SW 1271 (cell line): ENCODE measurements around the gene PHF19.

ENCODE experiments used
- DNase-seq, 2 experiments: peaks; one replicate each; lab custom pipeline; 2025; lab: John Stamatoyannopoulos, UW

The PHF19 gene

DNA sequence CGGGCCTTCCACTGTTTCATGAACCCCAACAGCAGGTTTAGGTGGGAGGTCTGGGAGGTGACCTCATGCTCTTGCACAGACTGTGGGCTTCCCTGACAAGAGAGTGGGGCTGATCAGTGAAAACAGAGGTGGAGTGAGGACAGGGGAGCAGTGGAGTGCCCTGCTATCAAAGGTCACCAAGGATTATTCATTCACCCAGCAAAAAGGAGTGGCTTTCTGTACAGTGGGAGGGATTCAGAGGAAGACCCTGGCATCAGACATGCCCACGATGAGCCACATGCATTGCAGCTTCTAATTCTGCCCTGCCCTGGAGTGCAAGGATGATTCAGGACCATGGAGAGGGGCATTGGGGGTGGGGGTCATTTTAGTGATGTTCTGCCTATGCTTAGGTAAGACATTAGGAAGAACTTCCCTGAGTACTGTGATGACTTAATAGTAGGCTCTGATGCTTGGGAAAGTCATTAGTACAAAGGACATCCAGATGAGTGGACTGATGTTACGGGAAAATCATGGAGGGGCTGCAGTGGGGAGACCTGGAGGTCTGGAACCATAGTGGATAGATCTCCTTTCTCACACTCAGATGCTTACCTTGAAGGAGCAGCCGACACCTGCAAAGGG is 36.8 kb upstream of the PHF19 start:
- no peak for DNase-seq

DNA sequence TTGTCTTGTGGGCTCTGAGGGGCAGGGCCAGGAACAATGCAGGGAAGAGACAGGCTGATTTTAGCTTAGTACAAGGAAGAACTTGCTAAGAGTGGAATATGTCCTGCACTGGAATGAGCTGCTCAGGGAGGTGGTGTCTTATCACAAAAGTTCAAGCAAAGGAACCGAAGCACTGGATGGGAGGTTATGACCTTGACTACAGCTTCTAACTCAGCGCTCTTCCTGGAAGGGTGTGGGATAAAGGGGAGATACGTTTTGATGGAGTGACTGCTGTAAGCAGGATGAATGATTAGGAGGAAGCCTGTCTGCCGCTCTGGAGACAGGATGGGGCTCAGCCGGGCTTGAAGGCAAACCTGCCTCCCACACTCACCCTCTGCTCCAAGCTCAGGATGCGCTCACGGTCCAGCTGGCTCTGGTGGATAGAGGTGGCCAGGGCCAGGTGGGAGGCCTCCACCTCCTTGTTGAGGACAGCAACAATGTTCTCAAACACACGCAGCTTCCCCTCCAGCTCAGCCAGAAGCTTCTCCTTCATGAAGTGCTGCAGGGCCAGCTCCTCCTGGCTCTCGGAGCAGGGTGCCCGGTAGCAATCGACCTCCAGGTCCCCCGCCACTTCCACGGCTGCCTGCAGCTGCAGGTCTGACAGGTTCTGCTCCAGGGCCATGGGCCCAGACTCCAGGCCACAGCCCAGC is 36.1 kb upstream of the PHF19 start:
- DNase-seq, result no peak

DNA sequence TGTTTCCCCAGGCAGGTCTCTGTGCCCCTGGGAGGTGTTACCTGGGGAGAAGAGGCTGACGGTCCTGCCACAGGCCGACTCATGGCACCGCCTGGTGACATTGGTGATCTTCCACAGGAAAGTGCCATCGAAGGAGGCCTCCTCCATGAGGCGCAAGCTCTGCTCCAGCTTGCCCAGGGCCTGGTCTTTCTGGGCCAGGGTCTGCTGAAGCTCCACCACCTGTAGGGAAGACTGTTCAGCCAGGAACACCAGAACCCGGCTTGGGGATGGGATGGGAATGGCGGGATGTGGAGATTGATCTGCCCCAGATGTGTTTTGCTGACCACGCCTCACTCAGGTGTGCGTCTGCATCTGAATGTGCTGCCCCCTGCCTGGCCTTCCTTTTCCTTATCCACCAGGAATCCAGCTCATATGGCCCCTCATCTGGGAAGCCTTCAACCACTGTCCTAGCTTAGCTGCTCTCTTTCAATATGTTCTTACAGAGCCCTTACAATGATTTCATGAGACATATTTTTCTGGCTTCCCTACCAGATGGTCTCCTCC is 34.4 kb upstream of the PHF19 start:
- DNase-seq, result no peak

DNA sequence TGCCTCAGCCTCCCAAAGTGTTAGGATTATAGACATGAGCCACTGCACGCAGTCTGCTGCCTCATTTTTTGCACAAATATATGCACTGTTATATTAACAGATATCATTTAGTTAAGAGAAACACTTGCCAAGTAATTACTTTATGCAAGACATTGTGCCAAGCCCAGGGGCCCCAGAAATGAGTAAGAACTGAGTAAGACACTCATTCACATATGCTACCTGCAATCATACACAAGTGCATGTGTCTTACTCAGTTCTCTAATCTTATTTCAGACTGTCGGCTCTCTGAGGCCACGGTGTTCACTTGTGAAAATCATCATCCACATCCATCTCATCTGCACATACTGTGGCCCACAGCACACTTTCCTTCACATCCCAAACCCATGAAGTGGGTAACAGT is 33.7 kb upstream of the PHF19 start:
- DNase-seq, result no peak

DNA sequence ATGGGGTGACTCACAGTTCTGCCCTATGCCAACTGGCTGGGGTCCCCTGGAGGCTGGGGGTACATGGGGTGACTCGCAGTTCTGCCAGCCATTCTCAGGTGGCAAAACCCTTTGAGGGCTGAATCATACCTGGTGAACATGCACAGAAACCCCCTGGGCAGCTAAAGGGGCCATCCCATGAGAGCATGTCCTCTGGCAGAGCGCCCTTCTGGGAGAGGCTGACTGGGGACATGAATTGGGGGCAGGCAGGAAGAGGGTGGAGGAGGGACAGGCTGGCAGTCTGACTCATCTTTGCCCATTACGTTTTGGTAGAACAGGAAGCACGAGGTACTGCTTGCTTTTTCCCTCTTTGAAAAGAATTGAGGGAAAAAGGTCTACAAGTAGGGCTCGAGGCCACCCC is 32.9 kb upstream of the PHF19 start:
- no peak for DNase-seq

DNA sequence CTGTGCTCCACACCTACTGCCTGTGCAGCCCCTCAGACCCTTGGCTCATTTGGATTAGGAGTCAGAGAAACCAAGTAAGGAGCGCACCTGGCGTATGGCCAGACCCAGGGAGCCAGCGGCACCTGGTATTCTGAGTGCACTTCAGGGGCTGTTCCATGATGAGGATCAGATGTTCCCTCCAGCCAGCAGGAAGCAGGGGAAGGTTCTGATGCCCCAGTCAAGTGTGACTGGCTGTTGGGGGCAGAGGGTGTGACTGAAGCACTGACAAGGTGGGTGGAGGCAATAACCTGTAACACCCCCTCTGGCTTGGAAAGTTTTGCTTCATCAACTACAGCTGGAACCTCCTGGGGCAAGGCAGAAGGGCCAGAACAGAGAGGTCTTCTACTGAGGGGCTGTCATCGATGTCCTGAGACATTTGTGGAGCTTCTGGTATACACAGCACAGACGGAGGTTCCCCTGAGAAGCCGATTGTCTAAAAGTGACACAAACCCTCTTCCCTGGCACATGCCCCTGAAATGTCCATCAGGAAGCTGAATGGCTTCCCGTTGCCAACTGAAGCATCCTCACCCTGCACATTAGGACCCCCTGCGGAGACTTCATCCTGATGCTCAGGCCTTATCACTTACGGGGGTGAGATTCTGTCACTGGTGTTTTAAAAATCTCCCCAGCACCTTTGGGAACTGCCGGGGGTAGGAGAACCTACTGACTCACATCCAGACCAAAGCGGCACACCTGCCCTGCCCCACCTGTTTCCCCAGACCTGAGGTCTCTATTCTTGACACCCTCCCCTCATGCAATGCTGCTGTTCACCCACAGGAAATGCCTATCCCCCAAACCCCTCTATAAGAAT is 28.6 kb upstream of the PHF19 start:
- no peak for DNase-seq

DNA sequence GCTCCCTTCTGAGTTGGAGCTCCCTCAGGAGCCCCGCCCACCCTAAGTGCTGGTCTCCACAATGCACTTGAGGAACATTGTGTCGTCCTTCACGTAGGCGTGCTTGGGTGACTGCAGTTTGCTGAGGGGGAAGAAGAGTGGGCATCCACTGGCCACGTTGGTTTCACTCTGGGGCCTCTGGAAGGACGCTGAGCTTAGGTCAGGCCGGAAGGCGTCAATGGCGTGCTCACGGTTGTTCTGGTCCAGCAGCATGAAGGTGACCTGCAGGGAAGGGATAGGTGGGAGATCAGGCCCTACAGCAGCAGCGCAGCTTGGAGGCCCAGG is 28.0 kb upstream of the PHF19 start:
- DNase-seq, result no peak

DNA sequence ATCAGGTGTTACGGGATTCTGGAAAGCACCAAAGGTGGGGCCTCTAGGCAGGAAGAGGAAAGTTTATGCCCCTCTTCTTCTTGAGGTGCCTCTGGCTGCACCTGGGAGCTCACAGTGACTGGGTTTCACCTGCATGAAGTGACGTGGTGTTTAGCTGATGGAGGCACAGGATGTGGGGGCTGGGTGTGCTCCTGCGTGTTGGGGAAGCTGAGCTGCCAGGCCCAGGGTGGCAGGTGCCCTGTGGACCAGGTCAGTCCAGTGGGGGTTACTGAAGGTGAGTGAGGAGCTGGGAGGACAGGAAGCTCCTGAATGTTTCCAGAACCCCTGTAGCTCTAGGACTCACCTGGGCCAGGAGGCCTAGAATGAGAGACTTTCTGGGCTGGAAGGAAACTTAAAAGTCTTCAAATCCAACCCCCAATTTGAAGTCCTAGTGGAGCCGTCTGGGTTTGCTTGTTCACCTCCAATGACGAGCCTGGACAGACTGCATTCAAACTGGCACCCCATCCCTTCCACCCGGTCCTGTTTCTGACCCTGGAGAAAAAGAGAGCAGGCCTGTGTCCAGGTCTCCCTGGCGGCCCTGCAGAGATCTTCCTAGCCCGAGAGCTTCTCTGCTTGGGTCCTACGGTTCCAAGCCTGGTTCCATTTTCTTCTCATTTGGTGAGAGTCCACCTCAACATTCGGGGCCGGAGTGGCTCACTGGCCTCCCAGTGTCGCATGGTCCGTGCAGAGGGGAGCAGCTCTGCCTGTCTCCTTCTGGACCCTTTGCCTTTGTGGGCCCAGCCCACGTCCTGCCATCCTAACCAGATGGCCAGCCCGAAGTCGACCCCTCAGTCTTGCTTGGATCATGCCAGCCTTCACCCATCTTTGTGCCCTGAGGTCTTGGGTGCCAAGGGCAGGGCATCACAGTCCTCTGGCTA is 27.3 kb upstream of the PHF19 start:
- DNase-seq, result no peak

DNA sequence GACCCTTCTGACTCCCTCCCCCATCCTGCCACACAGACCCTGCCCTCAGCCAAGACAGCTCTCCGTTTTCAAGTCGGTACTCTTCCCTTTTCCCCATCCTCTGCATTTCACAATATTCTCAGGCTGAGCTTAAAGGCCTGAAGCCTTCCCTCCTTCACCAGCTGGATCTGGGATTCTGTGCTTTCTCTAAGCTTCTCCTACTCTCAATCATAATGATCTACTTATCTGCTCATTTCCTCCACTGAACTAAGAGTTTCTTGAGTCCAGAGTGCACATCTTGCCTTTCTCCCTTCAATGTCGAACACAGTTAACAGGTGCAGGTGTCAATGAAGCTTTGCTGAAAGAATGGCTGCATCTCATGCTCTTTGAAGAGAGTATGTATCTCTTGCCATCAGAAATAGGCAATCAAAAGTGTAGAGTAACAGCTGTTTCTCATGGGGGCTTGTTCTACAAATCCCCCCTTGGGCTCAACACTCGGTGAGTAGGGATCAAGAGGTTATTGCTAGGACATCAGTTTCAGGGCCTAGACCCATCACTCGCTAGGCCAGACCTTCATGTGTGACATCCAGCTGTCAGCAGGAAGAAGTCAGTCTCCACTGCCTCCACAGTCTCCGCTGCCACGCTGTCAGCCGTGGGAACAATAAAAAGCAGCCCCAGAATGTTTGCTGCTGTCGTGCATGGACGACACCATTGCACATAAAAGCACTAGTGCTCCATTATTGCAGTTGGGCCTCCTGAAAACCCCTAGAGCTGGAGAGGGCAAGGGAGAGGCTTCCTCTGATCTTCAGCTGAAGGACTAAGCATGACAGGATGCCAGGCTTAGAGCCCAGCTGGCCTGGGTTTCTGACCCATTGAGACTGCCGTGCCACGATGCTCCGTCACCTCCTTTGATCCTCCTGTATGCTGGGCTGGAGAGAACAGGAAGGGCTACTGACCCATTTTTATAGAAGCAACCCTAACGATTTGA is 25.9 kb upstream of the PHF19 start:
- no peak for DNase-seq

DNA sequence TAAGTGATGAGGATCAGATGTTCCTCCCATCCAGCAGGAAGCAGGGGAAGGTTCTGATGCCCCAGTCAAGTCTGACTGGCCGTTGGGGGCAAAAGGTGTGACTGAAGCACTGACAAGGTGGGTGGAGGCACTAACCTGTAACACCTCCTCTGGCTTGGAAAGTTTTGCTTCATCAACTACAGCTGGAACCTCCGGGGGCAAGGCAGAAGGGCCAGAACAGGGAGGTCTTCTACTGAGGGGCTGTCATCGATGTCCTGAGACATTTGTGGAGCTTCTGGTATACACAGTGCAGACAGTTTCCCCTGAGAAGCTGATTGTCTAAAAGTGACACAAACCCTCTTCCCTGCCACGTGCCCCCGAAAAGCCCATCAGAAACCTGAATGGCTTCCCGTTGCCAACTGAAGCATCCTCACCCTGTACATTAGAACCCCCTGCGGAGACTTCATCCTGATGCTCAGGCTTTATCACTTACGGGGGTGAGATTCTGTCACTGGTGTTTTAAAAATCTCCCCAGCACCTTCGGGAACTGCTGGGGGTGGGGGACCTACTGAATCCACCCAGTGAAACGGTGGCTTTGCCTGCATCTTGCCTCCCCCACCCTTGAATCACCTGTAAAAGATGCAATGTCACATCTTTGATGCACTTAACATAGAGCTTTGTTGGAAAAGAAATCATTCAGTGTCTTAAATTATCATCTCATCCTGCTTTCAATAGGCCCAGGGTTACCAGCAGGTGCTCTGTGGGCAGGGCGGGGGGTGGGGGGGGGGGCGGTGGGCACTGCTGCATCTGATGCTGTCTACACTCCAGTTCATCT is 25.0 kb upstream of the PHF19 start:
- DNase-seq, result no peak

DNA sequence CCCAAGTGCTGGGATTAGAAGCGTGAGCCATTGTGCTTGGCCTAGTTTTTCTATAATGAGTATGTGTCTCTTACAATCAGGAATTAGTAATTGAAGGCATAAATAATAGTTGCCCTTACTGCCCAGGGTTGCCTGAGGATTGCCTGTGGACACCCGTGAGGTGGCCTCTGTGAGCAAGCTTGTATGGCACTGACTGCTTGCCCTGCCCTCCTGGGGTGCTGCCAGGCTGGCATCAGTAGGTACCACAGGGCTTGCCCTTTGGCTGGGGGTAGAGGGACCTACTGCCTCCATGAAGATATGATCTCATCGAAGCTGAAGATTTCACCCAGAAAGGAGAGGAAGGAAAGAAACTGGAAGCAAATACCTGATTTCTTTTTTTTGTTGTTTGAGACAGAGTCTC is 23.8 kb upstream of the PHF19 start:
- DNase-seq, result no peak

DNA sequence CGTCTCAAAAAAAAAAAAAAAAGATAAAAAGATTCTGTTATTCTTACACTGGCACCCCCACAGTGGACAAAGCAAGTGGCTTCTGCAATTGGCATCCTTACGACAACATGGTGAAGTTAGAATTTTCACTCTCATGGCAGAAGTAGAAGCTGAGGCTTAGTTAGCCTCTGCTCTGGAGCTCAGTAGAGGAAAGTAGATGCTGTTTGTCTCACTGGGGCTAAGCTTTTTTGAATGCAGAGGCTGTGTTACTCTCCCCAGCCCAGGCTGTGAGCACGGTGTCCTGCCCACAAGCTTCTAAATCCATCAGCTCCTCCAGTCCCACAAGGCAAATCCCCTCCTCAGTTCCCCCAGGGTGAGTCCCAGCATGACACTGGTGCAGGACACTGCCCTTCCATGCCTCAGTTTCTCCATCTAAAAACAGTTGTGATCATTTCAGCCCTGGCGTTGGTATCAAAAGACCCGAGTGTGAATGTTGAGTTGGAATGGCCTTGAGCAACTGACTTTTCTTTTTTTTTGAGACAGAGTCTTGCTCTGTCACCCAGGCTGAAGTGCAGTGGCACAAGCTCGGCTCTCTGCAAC is 22.6 kb upstream of the PHF19 start:
- DNase-seq, result no peak

DNA sequence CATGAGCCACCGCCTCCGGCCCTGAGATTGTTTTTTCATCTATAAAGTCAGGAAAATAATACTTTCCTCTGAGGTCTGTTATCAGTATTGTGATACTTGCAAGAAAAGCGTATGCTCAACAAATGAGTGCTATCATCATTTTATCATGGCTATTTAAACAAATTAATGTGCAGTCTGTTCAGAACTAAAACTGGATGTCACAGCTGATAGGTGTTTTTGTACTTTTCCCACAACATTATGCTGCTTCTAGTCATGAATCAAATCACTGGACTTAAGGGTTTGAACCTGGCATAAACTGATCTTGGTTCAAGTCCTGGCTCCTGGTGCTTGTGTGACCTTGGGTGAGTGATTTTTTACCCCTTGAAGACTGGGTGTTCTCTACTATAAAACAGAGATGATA is 21.4 kb upstream of the PHF19 start:
- no peak for DNase-seq

DNA sequence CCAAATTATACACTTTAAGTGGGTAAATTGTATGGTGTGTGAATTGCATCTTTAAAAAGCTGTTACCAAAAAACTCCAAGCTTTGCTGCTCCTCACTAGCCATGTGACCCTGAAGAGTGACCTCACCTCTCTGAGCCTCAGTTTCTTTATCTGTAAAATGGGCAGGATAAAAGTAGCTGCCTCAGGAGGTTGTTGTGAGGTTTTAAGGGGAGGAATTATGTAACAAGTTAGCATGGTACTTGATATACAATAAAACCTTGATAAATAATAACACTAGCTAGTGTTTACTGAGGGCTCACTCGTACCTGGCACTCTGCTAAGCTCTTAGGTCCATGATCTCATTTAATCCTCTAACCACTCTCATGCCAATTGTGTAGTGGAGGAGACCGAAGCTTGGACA is 19.0 kb upstream of the PHF19 start:
- DNase-seq, result no peak

DNA sequence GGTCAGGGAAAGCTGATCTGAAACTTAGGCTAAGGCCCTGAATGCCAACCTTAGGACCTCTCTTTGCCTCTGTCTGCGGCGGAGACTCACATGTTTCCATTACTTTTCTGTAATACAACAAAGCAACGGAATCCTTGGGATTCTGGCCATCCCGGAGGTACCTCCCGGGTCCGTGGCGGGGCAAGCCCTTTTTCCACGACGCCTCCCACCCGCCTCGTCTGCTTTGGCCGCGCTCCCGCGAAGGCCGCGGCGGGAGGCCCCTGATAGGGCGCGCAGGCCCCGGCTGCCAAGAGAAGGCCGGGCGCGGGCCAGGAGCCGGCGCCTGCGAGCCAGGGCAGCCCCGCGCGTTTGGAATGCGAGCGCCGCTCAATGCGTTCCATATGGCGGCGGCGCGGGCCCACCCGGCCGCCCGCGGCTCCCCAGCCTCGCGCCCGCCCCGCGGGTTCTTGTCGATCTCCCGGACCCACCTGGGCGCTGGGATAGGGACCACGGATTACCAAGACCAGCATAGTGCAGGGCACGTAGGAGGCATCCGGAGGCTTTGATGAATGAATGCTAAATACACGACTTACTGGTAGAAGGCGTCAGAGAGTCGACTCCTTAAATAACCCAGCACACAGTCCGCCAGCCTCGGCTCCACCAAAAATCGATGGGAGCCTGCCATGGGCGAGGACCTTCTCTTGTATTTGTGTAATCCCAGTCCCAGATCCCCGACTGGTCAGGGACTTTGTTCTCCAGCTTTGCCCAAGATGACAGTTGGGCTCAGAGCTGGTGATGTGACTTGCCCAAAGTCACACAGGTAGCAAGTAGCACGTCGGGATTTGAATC is 17.5 kb upstream of the PHF19 start:
- DNase-seq, result no peak

DNA sequence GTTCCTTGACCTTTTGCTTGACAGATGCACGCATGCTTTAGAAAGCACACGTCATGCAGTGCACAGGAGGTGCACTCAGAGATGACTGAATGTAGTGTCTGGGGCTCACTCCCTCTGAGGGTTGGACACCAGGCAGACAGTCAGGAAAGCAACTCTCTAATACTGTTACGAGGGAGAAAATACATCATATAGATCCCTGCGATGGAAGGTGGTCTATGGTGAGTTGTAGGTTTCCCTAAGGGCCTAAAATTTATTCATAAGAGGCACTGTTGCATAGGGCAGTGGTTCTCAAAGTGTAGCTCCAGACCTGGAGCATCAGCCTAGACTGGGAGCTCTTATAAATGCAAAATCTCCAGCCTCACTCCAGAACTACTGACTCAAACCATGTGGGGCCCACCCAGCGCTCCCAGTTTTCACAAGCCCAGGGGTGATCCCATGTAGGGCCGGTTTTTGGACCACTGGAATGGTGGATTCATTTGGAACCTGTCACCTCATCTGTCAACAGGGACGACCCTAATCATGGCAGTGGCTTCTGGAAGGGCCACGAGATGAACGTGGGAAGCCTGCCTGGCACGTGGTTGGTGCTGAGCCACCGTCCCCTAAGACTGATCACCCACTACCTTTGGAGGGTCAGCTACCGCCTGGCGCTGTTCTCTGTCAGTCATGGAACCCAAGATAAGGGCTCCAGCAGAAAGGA is 16.8 kb upstream of the PHF19 start:
- DNase-seq, result no peak

DNA sequence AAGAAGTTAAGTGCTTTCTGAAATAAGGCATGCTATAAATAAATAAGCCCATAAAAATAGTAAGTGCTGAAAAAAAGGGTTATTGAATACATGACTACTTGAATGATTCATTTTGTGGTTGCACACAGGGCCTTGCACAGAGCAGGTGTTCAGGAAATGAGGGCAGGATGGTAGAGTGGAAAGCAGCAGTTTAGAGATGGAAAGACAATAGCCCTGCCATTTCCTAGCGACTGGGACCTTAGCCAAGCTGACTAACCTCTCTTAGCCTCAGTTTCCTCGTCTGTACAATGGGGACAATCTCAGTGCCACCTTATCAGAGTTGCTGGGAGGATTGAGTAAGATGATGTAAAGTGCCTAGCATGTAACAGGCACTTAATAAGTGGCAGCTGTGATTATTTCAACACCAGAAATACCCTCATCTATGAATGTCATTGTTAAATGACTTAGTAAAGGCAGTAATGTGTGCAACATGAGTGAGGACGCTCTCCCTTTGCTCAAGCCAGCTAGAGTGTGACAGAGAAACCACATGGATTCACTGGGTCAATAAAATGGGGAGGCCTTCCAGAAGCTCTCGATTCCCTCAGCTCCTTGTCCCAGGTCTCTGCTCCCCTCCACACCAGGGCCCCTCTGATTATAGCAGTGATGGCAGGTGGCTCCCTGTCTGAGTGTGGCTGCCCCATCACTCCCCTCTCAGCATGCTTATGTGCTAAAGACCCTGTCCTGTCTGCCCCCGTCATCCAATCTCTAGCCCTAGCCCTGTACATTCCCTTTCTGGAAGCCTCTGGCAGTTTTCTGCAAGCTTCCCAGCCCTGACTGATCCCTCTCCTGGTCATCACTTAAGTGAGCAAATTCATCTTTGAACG is 16.0 kb upstream of the PHF19 start:
- peak in 1 of 2 experiments; percentile 35 for DNase-seq
